ENCODE measurements around the gene ADGRG7.

DNA sequence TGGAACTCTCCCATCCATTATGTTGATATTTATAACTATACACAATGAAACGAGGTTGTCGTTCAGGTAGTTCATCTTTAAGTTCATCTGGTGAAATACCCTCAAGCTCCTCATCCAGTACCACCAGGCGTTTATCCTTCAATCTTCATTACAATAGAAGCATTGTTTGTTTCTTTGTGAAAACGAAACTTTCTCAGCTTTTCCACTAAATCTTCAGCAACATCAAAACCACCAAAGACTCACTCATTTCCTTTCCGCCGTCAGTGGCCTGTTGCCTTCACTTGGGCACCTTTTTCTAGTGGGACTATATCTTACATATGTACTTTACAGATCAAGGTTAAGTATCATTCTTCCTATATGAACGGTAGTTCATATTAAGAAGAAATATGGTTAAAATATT lies 55.8 kb downstream of the ADGRG7 start:
- no peak for TF ChIP-seq POLR2A (IDR thresholded peaks at IDR 0.05)
- TF ChIP-seq, protein P1, sequence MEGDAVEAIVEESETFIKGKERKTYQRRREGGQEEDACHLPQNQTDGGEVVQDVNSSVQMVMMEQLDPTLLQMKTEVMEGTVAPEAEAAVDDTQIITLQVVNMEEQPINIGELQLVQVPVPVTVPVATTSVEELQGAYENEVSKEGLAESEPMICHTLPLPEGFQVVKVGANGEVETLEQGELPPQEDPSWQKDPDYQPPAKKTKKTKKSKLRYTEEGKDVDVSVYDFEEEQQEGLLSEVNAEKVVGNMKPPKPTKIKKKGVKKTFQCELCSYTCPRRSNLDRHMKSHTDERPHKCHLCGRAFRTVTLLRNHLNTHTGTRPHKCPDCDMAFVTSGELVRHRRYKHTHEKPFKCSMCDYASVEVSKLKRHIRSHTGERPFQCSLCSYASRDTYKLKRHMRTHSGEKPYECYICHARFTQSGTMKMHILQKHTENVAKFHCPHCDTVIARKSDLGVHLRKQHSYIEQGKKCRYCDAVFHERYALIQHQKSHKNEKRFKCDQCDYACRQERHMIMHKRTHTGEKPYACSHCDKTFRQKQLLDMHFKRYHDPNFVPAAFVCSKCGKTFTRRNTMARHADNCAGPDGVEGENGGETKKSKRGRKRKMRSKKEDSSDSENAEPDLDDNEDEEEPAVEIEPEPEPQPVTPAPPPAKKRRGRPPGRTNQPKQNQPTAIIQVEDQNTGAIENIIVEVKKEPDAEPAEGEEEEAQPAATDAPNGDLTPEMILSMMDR (IDR thresholded peaks at IDR 0.05): no peak

All from transverse colon (tissue), 3 donors.